Activated CD8-positive, alpha-beta memory T cell treated with anti-CD3 and anti-CD28 coated beads for 36 hours (primary cell): ENCODE results near the gene CRTAC1. TPM values are rescaled to one million over a fixed set of nuclear protein-coding genes. Genes with fewer than 3 reads are reported as not detected.

Source experiments
- CTCF ChIA-PET: fragments of 350-600 bp; sonication (Branson Sonifier 250); formaldehyde crosslinking; loops from one replicate; lab custom pipeline; 2021; ENCODE audit warnings: antibody characterized with exemption; lab: Charles Lee
- POLR2A ChIA-PET: fragments of 350-600 bp; sonication (Branson Sonifier 250); formaldehyde crosslinking; loops from one replicate; lab custom pipeline; 2021; ENCODE audit warnings: antibody characterized with exemption; lab: Charles Lee
- total RNA-seq, 2 experiments: library from RNA; stranded (reverse); gene quantifications; one replicate each; pipeline ENCODE4 v1.2.3, GENCODE V29; 2021

CRTAC1 gene
- total RNA-seq, 2 experiments from 2014 or later, result not detected

- POLR2A ChIA-PET, result no interaction called here
Observed at GRCh38 chr10:97913614-97914013, 116.8 kb downstream of the CRTAC1 start.

GRCh38 chr10:97913193-97913592 lies 117.2 kb downstream of the CRTAC1 start:
- ChIA-PET POLR2A (no interaction called here), CTCF (interaction anchor here (2.8 kb wide), 1 partner anchor 128 kb away, joined by 51 read pairs; no protein-coding TSS in a partner anchor)

More at GRCh38 chr10:97913614-97914013, 116.8 kb downstream of the CRTAC1 start:
- CTCF ChIA-PET, result interaction anchor here (2.4 to 2.8 kb wide), 2 partner anchors 11 to 127 kb away, joined by 7 to 51 read pairs; no protein-coding TSS in a partner anchor

- CTCF ChIA-PET, result no interaction called here
- POLR2A ChIA-PET, result no interaction called here
Observed at GRCh38 chr10:97911217-97911616, 119.2 kb downstream of the CRTAC1 start.

- ChIA-PET POLR2A (no interaction called here), CTCF (no interaction called here)
Observed at GRCh38 chr10:97910661-97911060, 119.8 kb downstream of the CRTAC1 start.

GRCh38 chr10:97907830-97908229 lies 122.6 kb downstream of the CRTAC1 start:
- ChIA-PET POLR2A (no interaction called here), CTCF (no interaction called here)

GRCh38 chr10:97907211-97907610 lies 123.2 kb downstream of the CRTAC1 start:
- ChIA-PET POLR2A (no interaction called here), CTCF (no interaction called here)

GRCh38 chr10:97905276-97905675 lies 125.1 kb downstream of the CRTAC1 start:
- POLR2A ChIA-PET, result interaction anchor here (0.5 kb wide), 1 partner anchor 91 kb away, joined by 3 read pairs; no protein-coding TSS in a partner anchor

GRCh38 chr10:97904576-97904975 lies 125.8 kb downstream of the CRTAC1 start:
- ChIA-PET POLR2A (no interaction called here), CTCF (interaction anchor here (0.7 to 1.9 kb wide), 2 partner anchors 124 to 268 kb away, joined by 4 to 5 read pairs; no protein-coding TSS in a partner anchor)

More at GRCh38 chr10:97905276-97905675, 125.1 kb downstream of the CRTAC1 start:
- CTCF ChIA-PET, result interaction anchor here (1.9 kb wide), 1 partner anchor 123 kb away, joined by 5 read pairs; no protein-coding TSS in a partner anchor

- ChIA-PET CTCF (interaction anchor here (1.9 kb wide), 1 partner anchor 124 kb away, joined by 5 read pairs; no protein-coding TSS in a partner anchor), POLR2A (no interaction called here)
Observed at GRCh38 chr10:97904018-97904381, 126.4 kb downstream of the CRTAC1 start.

- POLR2A ChIA-PET, result no interaction called here
- CTCF ChIA-PET, result interaction anchor here (1.9 kb wide), 1 partner anchor 125 kb away, joined by 5 read pairs; no protein-coding TSS in a partner anchor
Observed at GRCh38 chr10:97903128-97904017, 127.0 kb downstream of the CRTAC1 start.

- POLR2A ChIA-PET, result no interaction called here
- CTCF ChIA-PET, result no interaction called here
Observed at GRCh38 chr10:97901381-97901780, 129.0 kb downstream of the CRTAC1 start.

GRCh38 chr10:97898429-97898828 lies 132.0 kb downstream of the CRTAC1 start:
- CTCF ChIA-PET, result no interaction called here
- POLR2A ChIA-PET, result no interaction called here

GRCh38 chr10:97896756-97897358 lies 133.6 kb downstream of the CRTAC1 start:
- ChIA-PET POLR2A (no interaction called here), CTCF (no interaction called here)

- POLR2A ChIA-PET, result no interaction called here
- CTCF ChIA-PET, result no interaction called here
Observed at GRCh38 chr10:97895915-97896314, 134.5 kb downstream of the CRTAC1 start.

- ChIA-PET POLR2A (no interaction called here), CTCF (interaction anchor here (0.6 kb wide), 1 partner anchor 112 kb away, joined by 3 read pairs; no protein-coding TSS in a partner anchor)
Observed at GRCh38 chr10:97895084-97895483, 135.3 kb downstream of the CRTAC1 start.

GRCh38 chr10:97894092-97894491 lies 136.3 kb downstream of the CRTAC1 start:
- ChIA-PET CTCF (no interaction called here), POLR2A (no interaction called here)

GRCh38 chr10:97892939-97893338 lies 137.5 kb downstream of the CRTAC1 start:
- CTCF ChIA-PET, result no interaction called here

GRCh38 chr10:97892506-97892905 lies 137.9 kb downstream of the CRTAC1 start:
- CTCF ChIA-PET, result no interaction called here
- POLR2A ChIA-PET, result no interaction called here

More at GRCh38 chr10:97892939-97893338, 137.5 kb downstream of the CRTAC1 start:
- POLR2A ChIA-PET, result no interaction called here

- ChIA-PET POLR2A (no interaction called here), CTCF (no interaction called here)
Observed at GRCh38 chr10:97891497-97892167, 138.8 kb downstream of the CRTAC1 start.
